Large intestine (tissue), 12 donors: ENCODE results near the gene EIF4ENIF1. TPM values are rescaled to one million over a fixed set of nuclear protein-coding genes. Genes with fewer than 3 reads are reported as not detected.
"Not testable (repeated sequence)": the region's sequence is repeated elsewhere in the genome, so short reads cannot be mapped to it uniquely, and the experiment has no call there.

Experiments
- DNase-seq, 2 donors: peaks; one replicate each; pipeline versions ENCODE4 v3.0.0 to v3.0.0-alpha.2; 2013
- H3K27ac ChIP-seq: one replicate; pipeline ENCODE4 v1.5.1; 2013; ENCODE audit warnings: low read length
- H3K27me3 ChIP-seq: 2 replicates; pipeline ENCODE4 v1.6.1; 2013; ENCODE audit warnings: low read length; ENCODE audit not compliant: control insufficient read depth, insufficient read depth
- H3K36me3 ChIP-seq: 2 replicates; pipeline ENCODE4 v1.6.1; 2013; ENCODE audit warnings: low read length; ENCODE audit not compliant: control insufficient read depth, insufficient read depth
- H3K4me1 ChIP-seq: one replicate; pipeline ENCODE4 v1.6.1; 2013; ENCODE audit warnings: low read length; ENCODE audit not compliant: control insufficient read depth, insufficient read depth
- H3K4me3 ChIP-seq: one replicate; pipeline ENCODE4 v1.5.1; 2013; ENCODE audit warnings: low read length
- H3K9me3 ChIP-seq: one replicate; pipeline ENCODE4 v1.6.1; 2013; ENCODE audit warnings: mild to moderate bottlenecking, low read depth, low read length, moderate library complexity; ENCODE audit not compliant: control insufficient read depth
- WGBS: methylation state at CpG from one replicate; pipeline ENCODE4 v1.1.5; 2013; ENCODE audit warnings: low lambda C conversion rate; ENCODE audit not compliant: insufficient coverage; 5-methylcytosine and 5-hydroxymethylcytosine counted together
- long read RNA-seq, 11 donors: transcript quantifications; one replicate each; lab custom pipeline, GENCODE V29; 2026
- polyA plus RNA-seq: library from polyadenylated mRNA; unstranded; fragments of 120-200 nt; gene quantifications from one replicate; pipeline ENCODE4 v1.2.1, GENCODE V29; 2013

Gene EIF4ENIF1
- polyA plus RNA-seq = 27.7 TPM
- long read RNA-seq, donor 1, partial matches to known transcripts = 0 of 1 reads
- long read RNA-seq, donor 1, other reads (novel, unspliced or antisense) = 0 of 1 reads
- long read RNA-seq, donor 2 = 0 reads
- long read RNA-seq, donor 3, partial matches to known transcripts = 5 of 6 reads
- long read RNA-seq, donor 3, other reads (novel, unspliced or antisense) = 0 of 6 reads
- long read RNA-seq, donor 4 = 0 reads
- long read RNA-seq, donor 5 = 0 reads
- long read RNA-seq, donor 6, partial matches to known transcripts = 5 of 6 reads
- long read RNA-seq, donor 6, other reads (novel, unspliced or antisense) = 0 of 6 reads
- long read RNA-seq, donor 7 = 0 reads
- long read RNA-seq, donor 8, partial matches to known transcripts = 6 of 8 reads
- long read RNA-seq, donor 8, other reads (novel, unspliced or antisense) = 0 of 8 reads
- long read RNA-seq, donor 9, partial matches to known transcripts = 69 of 82 reads
- long read RNA-seq, donor 9, other reads (novel, unspliced or antisense) = 13 of 82 reads
- long read RNA-seq, donor 10, partial matches to known transcripts = 0 of 2 reads
- long read RNA-seq, donor 10, other reads (novel, unspliced or antisense) = 0 of 2 reads
- long read RNA-seq, donor 11, partial matches to known transcripts = 0 of 1 reads
- long read RNA-seq, donor 11, other reads (novel, unspliced or antisense) = 0 of 1 reads

GRCh38 chr22:31489632-31490495 is at the start of gene EIF4ENIF1:
Gene EIF4ENIF1, minus strand, starts transcription at chr22:31489842. Its CDS starts 1,124 bp downstream, at chr22:31488718.
- no CpG with 5 or more reads among the region's 100 CpGs for WGBS
- peak within 1 kb of the TSS; percentile 92 for H3K4me3 ChIP-seq
- H3K4me1 ChIP-seq = peaks cover 8% of the 10 kb centered on the region
- no peaks in the 10 kb centered on the region for H3K9me3 ChIP-seq
- no peaks in the 10 kb centered on the region for H3K27me3 ChIP-seq
- peaks cover 27% of the 10 kb centered on the region for H3K36me3 ChIP-seq
- peak within 1 kb of the TSS; percentile 98 for H3K27ac ChIP-seq
- DNase-seq = peak; percentile 82 to 94

GRCh38 chr22:31538815-31539214 is 49.2 kb upstream of the EIF4ENIF1 start:
- WGBS = 100% methylated on average over 1 of the region's 5 CpGs
- Histone ChIP-seq H3K27ac (no peak overlapping the region), H3K4me1 (no peaks in the 10 kb centered on the region), H3K9me3 (no peaks in the 10 kb centered on the region), H3K27me3 (no peaks in the 10 kb centered on the region), H3K4me3 (no peak overlapping the region), H3K36me3 (no peaks in the 10 kb centered on the region)
- no peak for DNase-seq

- Histone ChIP-seq H3K4me1 (no peaks in the 10 kb centered on the region), H3K27me3 (no peaks in the 10 kb centered on the region), H3K27ac (no peak overlapping the region), H3K4me3 (no peak overlapping the region), H3K9me3 (no peaks in the 10 kb centered on the region), H3K36me3 (no peaks in the 10 kb centered on the region)
- peak in 1 of 2 donors; percentile 20 for DNase-seq
- WGBS = no CpG with 5 or more reads among the region's 8 CpGs
Observed at GRCh38 chr22:31537019-31537535, 47.4 kb upstream of the EIF4ENIF1 start.

GRCh38 chr22:31533374-31533773 is 43.7 kb upstream of the EIF4ENIF1 start:
- Histone ChIP-seq H3K9me3 (no peaks in the 10 kb centered on the region), H3K36me3 (peaks cover 6% of the 10 kb centered on the region), H3K27ac (no peak overlapping the region), H3K4me1 (no peaks in the 10 kb centered on the region), H3K27me3 (no peaks in the 10 kb centered on the region), H3K4me3 (no peak overlapping the region)
- 92% methylated on average over 4 of the region's 5 CpGs for WGBS
- no peak for DNase-seq

GRCh38 chr22:31532060-31532459 is 42.4 kb upstream of the EIF4ENIF1 start:
- Histone ChIP-seq H3K9me3 (no peaks in the 10 kb centered on the region), H3K27me3 (no peaks in the 10 kb centered on the region), H3K4me1 (no peaks in the 10 kb centered on the region), H3K27ac (no peak overlapping the region), H3K36me3 (peaks cover 6% of the 10 kb centered on the region), H3K4me3 (no peak overlapping the region)
- no peak for DNase-seq
- WGBS = no CpG with 5 or more reads among the region's 1 CpG

- no peaks in the 10 kb centered on the region for H3K9me3 ChIP-seq
- H3K4me1 ChIP-seq = no peaks in the 10 kb centered on the region
- no peak for DNase-seq
- WGBS = 90% methylated on average over 3 of the region's 3 CpGs
- no peak overlapping the region for H3K4me3 ChIP-seq
- H3K27ac ChIP-seq = peak overlapping the region; percentile 16
- no peaks in the 10 kb centered on the region for H3K27me3 ChIP-seq
- peaks cover 6% of the 10 kb centered on the region for H3K36me3 ChIP-seq
Observed at GRCh38 chr22:31530823-31531195, 41.2 kb upstream of the EIF4ENIF1 start.

- H3K36me3 ChIP-seq = peaks cover 7% of the 10 kb centered on the region
- no peak overlapping the region for H3K4me3 ChIP-seq
- no CpG with 5 or more reads among the region's 7 CpGs for WGBS
- DNase-seq = no peak
- H3K27ac ChIP-seq = no peak overlapping the region
- H3K9me3 ChIP-seq = no peaks in the 10 kb centered on the region
- H3K4me1 ChIP-seq = no peaks in the 10 kb centered on the region
- H3K27me3 ChIP-seq = no peaks in the 10 kb centered on the region
Observed at GRCh38 chr22:31526270-31526669, 36.6 kb upstream of the EIF4ENIF1 start.

- H3K27me3 ChIP-seq, H3K4me1 ChIP-seq, H3K36me3 ChIP-seq, H3K9me3 ChIP-seq, DNase-seq, H3K4me3 ChIP-seq, H3K27ac ChIP-seq: not testable (repeated sequence)
- no CpG with 5 or more reads among the region's 5 CpGs for WGBS
Observed at GRCh38 chr22:31524132-31524531, 34.5 kb upstream of the EIF4ENIF1 start.

- Histone ChIP-seq H3K4me3 (no peak overlapping the region), H3K36me3 (peaks cover 3% of the 10 kb centered on the region)
- WGBS = 40% methylated on average over 1 of the region's 4 CpGs
Observed at GRCh38 chr22:31520051-31520450, 30.4 kb upstream of the EIF4ENIF1 start.

More at GRCh38 chr22:31520051-31520450, 30.4 kb upstream of the EIF4ENIF1 start:
- H3K4me1 ChIP-seq = no peaks in the 10 kb centered on the region
- no peak overlapping the region for H3K27ac ChIP-seq
- no peak for DNase-seq
- H3K27me3 ChIP-seq = no peaks in the 10 kb centered on the region
- H3K9me3 ChIP-seq = no peaks in the 10 kb centered on the region
